ENCODE data around the gene ASXL1.

DNA sequence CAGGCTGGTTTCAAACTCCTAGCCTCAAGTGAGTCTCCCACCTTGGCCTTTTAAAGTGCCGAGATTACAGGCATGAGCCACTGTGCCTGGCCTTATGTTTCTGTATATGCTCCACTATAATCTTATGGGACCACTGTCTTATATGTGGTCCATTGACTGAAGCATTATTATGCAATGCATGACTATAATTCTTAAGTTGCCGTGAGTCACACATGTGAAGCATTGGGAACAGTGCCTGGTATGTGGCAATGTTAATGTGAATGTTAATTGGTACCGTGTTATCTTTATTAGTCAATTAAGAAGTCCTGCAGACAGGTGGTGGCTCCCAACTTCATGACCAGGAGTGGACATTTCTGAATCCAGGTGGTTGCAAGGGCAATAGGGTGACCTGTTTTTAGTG, 14.7 kb upstream of the ASXL1 start:
- TF ChIP-seq TAF1 (IDR thresholded peaks at IDR 0.05; ENCODE audit: borderline replicate concordance, insufficient read depth, low read length) (no peak), POLR2AphosphoS5 (IDR thresholded peaks at IDR 0.05; ENCODE audit: low read depth, low read length) (no peak)

All from PFSK-1 (cell line).